OCI-LY3 (cell line): ENCODE data around the gene CPNE6.

ENCODE experiments used
- CTCF ChIP-seq: fragments of 200-600, 300-600 bp; sonication (generic); IDR thresholded peaks from 2 replicates; pipeline ENCODE4 v1.5.1; 2014; ENCODE audit warnings: antibody characterized with exemption, low read length, low read depth
- EZH2phosphoT487 ChIP-seq: fragments of 200-600 bp; shearing (Covaris generic); IDR thresholded peaks from 2 replicates; pipeline ENCODE4 v1.6.1; 2018; ENCODE audit warnings: antibody characterized with exemption, mixed run types, low read depth

GRCh38 chr14:24072436-24072835 is 1.1 kb downstream of the CPNE6 start:
- TF ChIP-seq EZH2phosphoT487 (no peak), CTCF (no peak)
